ENCODE data around the gene C11orf54.

C11orf54 gene

GRCh38 chr11:93784145-93784934, 42.9 kb downstream of the C11orf54 start, which contains the start of gene MED17:
Gene MED17, plus strand, starts transcription at chr11:93784282. Its CDS starts 232 bp downstream, at chr11:93784514.
- peak within 1 kb of the TSS; percentile 78 for H3K4me3 ChIP-seq (ENCODE audit: low read depth, low read length)
- DNase-seq (ENCODE audit: low read depth, low spot score), result peak; percentile 95
- in situ Hi-C loops (cut with HindIII; ENCODE audit: low sequenced_read_pairs), result no loop called here
- TF ChIP-seq CTCF (IDR thresholded peaks at IDR 0.05; ENCODE audit: low read depth, low read length), result peak; percentile 51

GRCh38 chr11:93784935-93785360, 43.5 kb downstream of the C11orf54 start:
- peak overlapping the region; percentile 78 for H3K4me3 ChIP-seq (ENCODE audit: low read depth, low read length)
- DNase-seq (ENCODE audit: low read depth, low spot score), result no peak
- TF ChIP-seq CTCF (IDR thresholded peaks at IDR 0.05; ENCODE audit: low read depth, low read length), result no peak
- in situ Hi-C loops (cut with HindIII; ENCODE audit: low sequenced_read_pairs), result no loop called here

GRCh38 chr11:93791493-93791892, 50.0 kb downstream of the C11orf54 start:
- no peak for DNase-seq (ENCODE audit: low read depth, low spot score)
- in situ Hi-C loops (cut with HindIII; ENCODE audit: low sequenced_read_pairs), result no loop called here
- TF ChIP-seq CTCF (IDR thresholded peaks at IDR 0.05; ENCODE audit: low read depth, low read length), result no peak
- no peak overlapping the region for H3K4me3 ChIP-seq (ENCODE audit: low read depth, low read length)

- H3K4me3 ChIP-seq (ENCODE audit: low read depth, low read length), result no peak overlapping the region
- in situ Hi-C loops (cut with HindIII; ENCODE audit: low sequenced_read_pairs), result no loop called here
- DNase-seq (ENCODE audit: low read depth, low spot score), result no peak
- TF ChIP-seq CTCF (IDR thresholded peaks at IDR 0.05; ENCODE audit: low read depth, low read length), result no peak
Observed at GRCh38 chr11:93796441-93797231, 55.2 kb downstream of the C11orf54 start.

GRCh38 chr11:93801366-93801765, 59.9 kb downstream of the C11orf54 start:
- in situ Hi-C loops (cut with HindIII; ENCODE audit: low sequenced_read_pairs), result no loop called here
- DNase-seq (ENCODE audit: low read depth, low spot score), result no peak
- TF ChIP-seq CTCF (IDR thresholded peaks at IDR 0.05; ENCODE audit: low read depth, low read length), result no peak

GRCh38 chr11:93804879-93805278, 63.4 kb downstream of the C11orf54 start:
- in situ Hi-C loops (cut with HindIII; ENCODE audit: low sequenced_read_pairs), result no loop called here
- no peak for DNase-seq (ENCODE audit: low read depth, low spot score)
- no peak for TF ChIP-seq CTCF (IDR thresholded peaks at IDR 0.05; ENCODE audit: low read depth, low read length)
- no peak overlapping the region for H3K4me3 ChIP-seq (ENCODE audit: low read depth, low read length)

More at GRCh38 chr11:93801366-93801765, 59.9 kb downstream of the C11orf54 start:
- H3K4me3 ChIP-seq (ENCODE audit: low read depth, low read length), result no peak overlapping the region

All from astrocyte of the spinal cord (primary cell).